ENCODE measurements around the gene DOK7.

Gene DOK7

GRCh38 chr4:3464349-3464905, 1.3 kb downstream of the DOK7 start:
- no peak for DNase-seq

GRCh38 chr4:3464911-3465697, 2.0 kb downstream of the DOK7 start:
- no peak for DNase-seq

GRCh38 chr4:3465698-3466671, 2.9 kb downstream of the DOK7 start:
- no peak for DNase-seq

GRCh38 chr4:3466691-3467600, 3.8 kb downstream of the DOK7 start:
- DNase-seq: no peak

GRCh38 chr4:3467601-3468031, 4.5 kb downstream of the DOK7 start:
- no peak for DNase-seq

GRCh38 chr4:3468154-3468553, 5.0 kb downstream of the DOK7 start:
- no peak for DNase-seq

GRCh38 chr4:3468804-3469203, 5.7 kb downstream of the DOK7 start:
- no peak for DNase-seq

GRCh38 chr4:3469386-3470243, 6.5 kb downstream of the DOK7 start:
- no peak for DNase-seq

- no peak for DNase-seq
Measured at GRCh38 chr4:3470244-3471097, 7.4 kb downstream of the DOK7 start.

GRCh38 chr4:3471098-3471760, 8.1 kb downstream of the DOK7 start:
- DNase-seq: no peak

GRCh38 chr4:3471886-3472285, 8.8 kb downstream of the DOK7 start:
- DNase-seq: no peak

GRCh38 chr4:3472411-3473141, 9.5 kb downstream of the DOK7 start:
- DNase-seq: no peak

- no peak for DNase-seq
Measured at GRCh38 chr4:3473181-3473950, 10.3 kb downstream of the DOK7 start.

GRCh38 chr4:3473996-3474765, 11.1 kb downstream of the DOK7 start:
- no peak for DNase-seq

- DNase-seq: no peak
Measured at GRCh38 chr4:3475041-3475712, 12.1 kb downstream of the DOK7 start.

GRCh38 chr4:3475713-3476260, 12.7 kb downstream of the DOK7 start:
- DNase-seq: no peak

- no peak for DNase-seq
Measured at GRCh38 chr4:3476341-3476747, 13.2 kb downstream of the DOK7 start.

All from NCI-H1417 treated with DMSO at 0.1 percent for 48 hours (cell line).